Measurements from ENCODE around the gene MRPL34.

GRCh38 chr19:17341386-17341785, 35.7 kb downstream of the MRPL34 start:
- TF ChIP-seq, protein P1, sequence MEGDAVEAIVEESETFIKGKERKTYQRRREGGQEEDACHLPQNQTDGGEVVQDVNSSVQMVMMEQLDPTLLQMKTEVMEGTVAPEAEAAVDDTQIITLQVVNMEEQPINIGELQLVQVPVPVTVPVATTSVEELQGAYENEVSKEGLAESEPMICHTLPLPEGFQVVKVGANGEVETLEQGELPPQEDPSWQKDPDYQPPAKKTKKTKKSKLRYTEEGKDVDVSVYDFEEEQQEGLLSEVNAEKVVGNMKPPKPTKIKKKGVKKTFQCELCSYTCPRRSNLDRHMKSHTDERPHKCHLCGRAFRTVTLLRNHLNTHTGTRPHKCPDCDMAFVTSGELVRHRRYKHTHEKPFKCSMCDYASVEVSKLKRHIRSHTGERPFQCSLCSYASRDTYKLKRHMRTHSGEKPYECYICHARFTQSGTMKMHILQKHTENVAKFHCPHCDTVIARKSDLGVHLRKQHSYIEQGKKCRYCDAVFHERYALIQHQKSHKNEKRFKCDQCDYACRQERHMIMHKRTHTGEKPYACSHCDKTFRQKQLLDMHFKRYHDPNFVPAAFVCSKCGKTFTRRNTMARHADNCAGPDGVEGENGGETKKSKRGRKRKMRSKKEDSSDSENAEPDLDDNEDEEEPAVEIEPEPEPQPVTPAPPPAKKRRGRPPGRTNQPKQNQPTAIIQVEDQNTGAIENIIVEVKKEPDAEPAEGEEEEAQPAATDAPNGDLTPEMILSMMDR (IDR thresholded peaks at IDR 0.05): no peak
- no peak for TF ChIP-seq POLR2A (IDR thresholded peaks at IDR 0.05)
